HG03095 (cell line): Measurements from ENCODE around the gene MUC20.
"Not testable (repeated sequence)": the region's sequence is repeated elsewhere in the genome, so short reads cannot be mapped to it uniquely, and the experiment has no call there.

ENCODE experiments used
- ATAC-seq: cut with Tn5 transposase; IDR thresholded peaks from one replicate; pipeline ENCODE4 v1.9.1; 2021; ENCODE audit warnings: moderate library complexity; ENCODE audit not compliant: unreplicated experiment

Gene MUC20

GRCh38 chr3:195720831-195721506 lies at the start of gene MUC20:
Gene MUC20 (plus strand): TSS chr3:195720978. CDS start chr3:195721008, 30 bp downstream.
- ATAC-seq: not testable (repeated sequence)

GRCh38 chr3:195671283-195671682 lies 49.5 kb upstream of the MUC20 start:
- ATAC-seq: not testable (repeated sequence)

GRCh38 chr3:195673711-195674110 lies 47.1 kb upstream of the MUC20 start:
- ATAC-seq: not testable (repeated sequence)

GRCh38 chr3:195678391-195679015 lies 42.3 kb upstream of the MUC20 start:
- ATAC-seq: not testable (repeated sequence)

- not testable (repeated sequence) for ATAC-seq
These were observed 40.1 kb upstream of the MUC20 start for GRCh38 chr3:195680690-195681089.

GRCh38 chr3:195681458-195682103 lies 39.2 kb upstream of the MUC20 start:
- ATAC-seq: not testable (repeated sequence)

GRCh38 chr3:195682104-195682742 lies 38.6 kb upstream of the MUC20 start:
- ATAC-seq: not testable (repeated sequence)

GRCh38 chr3:195683722-195684526 lies 36.9 kb upstream of the MUC20 start:
- ATAC-seq: not testable (repeated sequence)

GRCh38 chr3:195684527-195685257 lies 36.1 kb upstream of the MUC20 start:
- ATAC-seq: not testable (repeated sequence)

GRCh38 chr3:195686537-195687208 lies 34.1 kb upstream of the MUC20 start:
- not testable (repeated sequence) for ATAC-seq

- not testable (repeated sequence) for ATAC-seq
These were observed 33.5 kb upstream of the MUC20 start for GRCh38 chr3:195687209-195687760.

- not testable (repeated sequence) for ATAC-seq
These were observed 32.2 kb upstream of the MUC20 start for GRCh38 chr3:195688471-195689183.

- ATAC-seq: not testable (repeated sequence)
These were observed 31.4 kb upstream of the MUC20 start for GRCh38 chr3:195689184-195690070.

GRCh38 chr3:195690951-195691350 lies 29.8 kb upstream of the MUC20 start:
- ATAC-seq: no peak

- not testable (repeated sequence) for ATAC-seq
These were observed 29.0 kb upstream of the MUC20 start for GRCh38 chr3:195691596-195692353.

GRCh38 chr3:195692354-195692685 lies 28.5 kb upstream of the MUC20 start:
- ATAC-seq: no peak
